Upper lobe of right lung (tissue), 1 donor: Measurements from ENCODE around the gene CDH13. TPM values are rescaled to one million over a fixed set of nuclear protein-coding genes. Genes with fewer than 3 reads are reported as not detected.

Experiments used
- ATAC-seq: fragments of 200-7000 bp; cut with Tn5 transposase; one replicate; pipeline ENCODE4 v1.9.1; 2020; ENCODE audit warnings: mild to moderate bottlenecking, moderate library complexity
- DNase-seq: peaks from one replicate; pipeline ENCODE4 v3.0.0-alpha.2; 2020
- H3K27ac ChIP-seq: fragments of 200-600 bp; one replicate; pipeline ENCODE4 v1.8.0; 2022
- H3K27me3 ChIP-seq: fragments of 200-600 bp; one replicate; pipeline ENCODE4 v1.8.0; 2022; ENCODE audit warnings: mild to moderate bottlenecking
- H3K36me3 ChIP-seq: fragments of 200-600 bp; one replicate; pipeline ENCODE4 v1.8.0; 2022
- H3K4me1 ChIP-seq: fragments of 200-600 bp; one replicate; pipeline ENCODE4 v1.8.0; 2022
- H3K4me3 ChIP-seq: fragments of 200-600 bp; one replicate; pipeline ENCODE4 v1.8.0; 2022; ENCODE audit warnings: mild to moderate bottlenecking
- H3K9me3 ChIP-seq: fragments of 200-600 bp; one replicate; pipeline ENCODE4 v1.8.0; 2022
- CTCF ChIP-seq: fragments of 200-600 bp; IDR thresholded peaks from one replicate; pipeline ENCODE4 v1.8.0; 2022; ENCODE audit warnings: antibody characterized with exemption
- intact Hi-C: fragments of 100-400 bp; cut with DNase I; formaldehyde crosslinking; loops from one replicate; pipeline ENCODE4 v1.11.0; 2022
- total RNA-seq: library from RNA; stranded (reverse); fragmentation: NEBNext Ultra II Directional; extraction: Animal tissue kit (Norgen Biotek cat#: 25700); gene quantifications from one replicate; pipeline ENCODE4 v1.2.1, GENCODE V29; 2021
- donor health status: DM: no; HTN: yes; CAD: no; lungs with severe emphysema.

CDH13 gene
- total RNA-seq, 1 donor from 2014 or later = 27.2 TPM

DNA sequence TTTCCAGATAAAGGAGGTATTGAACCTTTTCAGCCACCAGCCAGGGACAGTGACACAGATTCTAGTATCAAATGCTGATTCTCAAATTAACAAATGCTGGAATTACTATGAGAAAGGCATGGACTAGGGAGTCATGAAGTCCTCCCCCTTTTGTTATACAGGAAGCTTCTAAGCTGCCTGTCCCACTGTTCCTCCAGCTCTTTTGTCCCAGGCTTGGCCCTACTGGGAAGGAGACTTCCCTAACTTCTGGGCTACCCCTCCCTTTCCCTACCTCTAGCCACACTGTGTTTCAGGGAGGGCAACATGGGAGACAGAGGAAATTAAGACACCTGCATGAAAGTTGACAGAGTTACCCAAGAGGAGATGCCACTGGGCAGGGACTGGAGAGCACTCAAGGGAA lies 192.5 kb downstream of the CDH13 start:
- Histone ChIP-seq H3K4me3 (no peak overlapping the region), H3K9me3 (no peaks in the 10 kb centered on the region), H3K27ac (no peak overlapping the region), H3K4me1 (no peaks in the 10 kb centered on the region), H3K27me3 (no peaks in the 10 kb centered on the region), H3K36me3 (no peaks in the 10 kb centered on the region)
- ATAC-seq (no peak), DNase-seq (no peak)
- intact Hi-C loops = no loop called here
- TF ChIP-seq CTCF = no peak

- ATAC-seq = no peak
- Histone ChIP-seq H3K4me1 (no peaks in the 10 kb centered on the region), H3K27me3 (no peaks in the 10 kb centered on the region), H3K27ac (no peak overlapping the region), H3K36me3 (no peaks in the 10 kb centered on the region), H3K9me3 (no peaks in the 10 kb centered on the region), H3K4me3 (no peak overlapping the region)
- no peak for TF ChIP-seq CTCF
- intact Hi-C loops = no loop called here
- no peak for DNase-seq
These were observed 194.1 kb downstream of the CDH13 start for GRCh38 chr16:82820855-82821254.

DNA sequence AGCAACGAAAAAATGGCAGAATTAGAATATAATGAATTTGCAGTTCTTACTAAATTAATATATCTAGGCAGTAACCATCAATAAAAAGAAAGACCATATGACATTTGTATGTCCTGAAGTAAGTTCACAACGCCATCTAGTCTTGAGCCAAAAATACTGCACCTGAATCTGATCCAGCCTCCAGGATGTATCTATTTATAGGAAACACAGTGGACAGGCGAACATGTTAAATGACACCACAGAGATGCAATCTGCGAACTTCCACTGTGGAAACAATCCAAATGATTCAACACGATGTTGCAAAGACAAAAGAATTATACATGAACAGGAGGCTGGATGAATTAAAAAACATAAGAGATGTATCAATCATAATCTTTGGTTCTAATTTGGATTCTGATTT lies 197.6 kb downstream of the CDH13 start:
- ATAC-seq = no peak
- Histone ChIP-seq H3K27ac (no peak overlapping the region), H3K9me3 (no peaks in the 10 kb centered on the region), H3K27me3 (no peaks in the 10 kb centered on the region), H3K4me1 (no peaks in the 10 kb centered on the region), H3K36me3 (no peaks in the 10 kb centered on the region), H3K4me3 (no peak overlapping the region)
- no peak for TF ChIP-seq CTCF
- intact Hi-C loops = no loop called here
- DNase-seq = no peak

DNA sequence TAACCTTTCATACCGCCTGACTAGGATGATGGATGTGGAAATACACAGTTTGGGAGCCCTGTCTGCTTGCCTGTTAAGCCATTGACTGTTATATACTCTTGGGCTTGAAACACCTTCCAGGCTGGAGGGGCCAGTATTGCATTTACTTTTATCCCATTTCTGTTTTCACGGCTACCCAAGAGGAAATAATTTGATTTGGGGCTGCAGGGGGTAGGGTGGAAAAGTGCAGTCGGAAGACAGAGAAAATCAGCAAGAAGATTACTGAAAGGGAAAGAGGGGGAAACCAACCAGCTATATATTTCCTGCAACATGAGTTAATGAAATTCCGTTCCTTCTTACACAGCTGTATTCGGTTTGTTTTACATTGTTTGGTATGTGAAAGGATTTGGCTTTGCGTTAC lies 202.5 kb downstream of the CDH13 start:
- DNase-seq = no peak

GRCh38 chr16:82830944-82831343 lies 204.2 kb downstream of the CDH13 start:
- Histone ChIP-seq H3K4me1 (no peaks in the 10 kb centered on the region), H3K4me3 (no peak overlapping the region), H3K9me3 (no peaks in the 10 kb centered on the region), H3K27me3 (no peaks in the 10 kb centered on the region), H3K36me3 (no peaks in the 10 kb centered on the region), H3K27ac (no peak overlapping the region)
- ATAC-seq (no peak), DNase-seq (no peak)
- TF ChIP-seq CTCF = no peak
- intact Hi-C loops = no loop called here

More for the DNA sequence above, 202.5 kb downstream of the CDH13 start:
- H3K4me1 ChIP-seq = no peaks in the 10 kb centered on the region
- H3K4me3 ChIP-seq = no peak overlapping the region
- H3K27ac ChIP-seq = no peak overlapping the region
- no peaks in the 10 kb centered on the region for H3K36me3 ChIP-seq
- intact Hi-C loops = no loop called here
- ATAC-seq = no peak
- no peaks in the 10 kb centered on the region for H3K9me3 ChIP-seq
- no peak for TF ChIP-seq CTCF
- no peaks in the 10 kb centered on the region for H3K27me3 ChIP-seq

DNA sequence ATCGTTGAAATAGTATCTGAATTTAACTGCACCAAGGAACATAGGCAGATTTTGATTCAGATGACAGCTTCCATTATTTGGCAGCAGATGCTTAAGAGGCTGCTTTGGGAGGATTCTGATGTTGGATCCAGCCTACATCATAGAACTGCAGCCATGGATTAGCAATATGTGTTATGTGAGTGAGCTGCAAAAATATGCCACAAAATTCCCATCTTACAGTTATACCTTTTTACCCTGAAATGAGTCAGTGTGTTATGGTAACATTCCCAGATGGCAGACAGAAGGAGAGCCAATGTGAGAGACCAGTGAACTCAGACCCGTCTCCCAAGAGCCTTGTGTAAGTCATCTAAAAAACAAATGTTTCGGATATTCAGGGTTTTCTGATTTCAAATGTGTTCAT lies 206.1 kb downstream of the CDH13 start:
- Histone ChIP-seq H3K36me3 (no peaks in the 10 kb centered on the region), H3K27ac (no peak overlapping the region), H3K4me1 (no peaks in the 10 kb centered on the region), H3K4me3 (no peak overlapping the region), H3K27me3 (no peaks in the 10 kb centered on the region), H3K9me3 (no peaks in the 10 kb centered on the region)
- intact Hi-C loops = no loop called here
- ATAC-seq (no peak), DNase-seq (no peak)
- no peak for TF ChIP-seq CTCF
